Endothelial cell of umbilical vein (primary cell): ENCODE measurements around the gene APOB.

Experiments
- CTCF ChIP-seq, 2 donors: IDR thresholded peaks; 1 replicate in 1 of 2; 2 replicates in 1 of 2; pipeline ENCODE4 v1.5.1; 2011; ENCODE audit warnings: low read length in 2 of 2, mild to moderate bottlenecking in 2 of 2, moderate library complexity in 2 of 2, control low read depth in 1 of 2, inconsistent platforms in 1 of 2, low read depth in 1 of 2; ENCODE audit not compliant: insufficient read depth in 1 of 2; ENCODE audit errors: extremely low read depth in 1 of 2
- MAX ChIP-seq: IDR thresholded peaks from 2 replicates; pipeline ENCODE4 v1.6.1; 2011; ENCODE audit not compliant: insufficient read depth, insufficient read length
- MYC ChIP-seq: IDR thresholded peaks from one replicate; pipeline ENCODE4 v1.6.1; 2011; ENCODE audit warnings: mild to moderate bottlenecking, low read depth, low read length
- POLR2A ChIP-seq: IDR thresholded peaks from 2 replicates; pipeline ENCODE4 v1.6.1; 2012; ENCODE audit warnings: low read depth, mild to moderate bottlenecking, control low read depth, low read length

GRCh38 chr2:21035282-21035973 is 8.4 kb downstream of the APOB start:
- TF ChIP-seq MYC = no peak
- TF ChIP-seq CTCF (IDR thresholded peaks at IDR 0.05; ENCODE audit: extremely low read depth in 1 of 2, insufficient read depth in 1 of 2, low read depth in 1 of 2, low read length in 2 of 2) = no peak
- no peak for TF ChIP-seq MAX
- TF ChIP-seq POLR2A = no peak
